Motor neuron (in vitro differentiated cells): Measurements from ENCODE around the gene SHMT2. TPM values are rescaled to one million over a fixed set of nuclear protein-coding genes. Genes with fewer than 3 reads are reported as not detected.

Experiments used
- ATAC-seq, 8 experiments: fragments of 200-7000 bp; cut with Tn5 transposase; replicated peaks in 6 of 8; 2 replicates each; pipeline ENCODE4 v1.8.0; 2021; ENCODE audit warnings: mild to moderate bottlenecking in 8 of 8, moderate library complexity in 8 of 8
- H3K27ac ChIP-seq, 2 donors: fragments of 250-450 bp; sonication (Bioruptor Pico); 2 replicates each; pipeline ENCODE4 v1.9.0; 2021; ENCODE audit warnings: antibody characterized with exemption in 2 of 2, mild to moderate bottlenecking in 2 of 2, moderate library complexity in 1 of 2
- H3K4me1 ChIP-seq, 2 donors: fragments of 250-450 bp; sonication (Bioruptor Pico); replicated peaks in 1 of 2; 2 replicates each; pipeline ENCODE4 v1.6.1; 2021; ENCODE audit warnings: antibody characterized with exemption in 2 of 2, mild to moderate bottlenecking in 2 of 2, moderate library complexity in 1 of 2
- H3K4me3 ChIP-seq, 5 donors: fragments of 250-450 bp; sonication (Bioruptor Pico); 2 replicates each; pipeline ENCODE4 v1.9.0; 2021; ENCODE audit warnings: antibody characterized with exemption in 5 of 5, mild to moderate bottlenecking in 5 of 5, moderate library complexity in 4 of 5
- WGBS, 10 experiments: fragments of 450-650 bp; shearing (Covaris generic); methylation state at CpG; one replicate each; pipeline ENCODE4 v1.0.0; 2022; 5-methylcytosine and 5-hydroxymethylcytosine counted together
- in situ Hi-C, 9 experiments: fragments of 400-800 bp; cut with MboI; loops; one replicate each; pipeline ENCODE4 v1.15.0; 2021; ENCODE audit warnings: low sequenced_read_pairs in 9 of 9, low pct_unique_long_range_greater_than_20kb in 2 of 9; ENCODE audit not compliant: unreplicated experiment in 9 of 9
- total RNA-seq, 8 experiments: library from RNA; unstranded; fragments of 300-600 nt; gene quantifications; 2 replicates each; pipeline versions ENCODE4 v1.2.3 to v1.2.4, GENCODE V29; 2022

Gene SHMT2
- total RNA-seq, 8 experiments from 2014 or later, result 72.9 to 187 (median 120) TPM

DNA sequence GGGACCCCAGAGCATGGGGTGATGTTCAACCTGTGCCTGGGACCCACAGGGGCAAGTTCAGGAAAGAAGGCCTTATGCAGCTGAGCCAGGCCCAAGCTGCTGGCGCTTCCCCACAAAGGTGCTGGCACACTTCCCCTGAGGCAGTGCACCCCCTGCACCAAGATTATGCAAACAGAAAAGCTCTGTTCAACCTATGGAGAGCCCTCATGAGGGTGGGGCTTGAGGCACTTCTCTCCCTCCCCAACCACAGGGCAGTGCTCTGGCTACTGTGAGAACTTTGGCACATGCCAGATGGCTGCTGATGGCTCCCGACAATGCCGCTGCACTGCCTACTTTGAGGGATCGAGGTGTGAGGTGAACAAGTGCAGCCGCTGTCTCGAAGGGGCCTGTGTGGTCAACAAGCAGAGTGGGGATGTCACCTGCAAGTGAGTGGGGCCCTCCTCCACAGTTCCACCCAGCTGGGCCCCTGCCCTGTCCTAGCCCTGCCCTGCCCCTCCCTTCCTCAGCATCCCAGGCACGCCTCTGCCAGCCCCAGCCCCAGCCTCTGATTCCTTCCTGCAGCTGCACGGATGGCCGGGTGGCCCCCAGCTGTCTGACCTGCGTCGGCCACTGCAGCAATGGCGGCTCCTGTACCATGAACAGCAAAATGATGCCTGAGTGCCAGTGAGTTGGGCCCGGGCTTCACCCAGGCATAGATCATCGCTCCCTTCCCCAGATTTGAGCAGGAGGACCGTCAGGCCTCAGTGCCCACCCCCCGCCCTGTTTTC, 18.4 kb upstream of the SHMT2 start:
- H3K27ac ChIP-seq, result no peak overlapping the region
- WGBS, 10 experiments, result 40 to 100% (median 90%) methylated on average over 1 to 3 of the region's 16 CpGs; no CpG with 5 or more reads in 7 of the 10 experiments

DNA sequence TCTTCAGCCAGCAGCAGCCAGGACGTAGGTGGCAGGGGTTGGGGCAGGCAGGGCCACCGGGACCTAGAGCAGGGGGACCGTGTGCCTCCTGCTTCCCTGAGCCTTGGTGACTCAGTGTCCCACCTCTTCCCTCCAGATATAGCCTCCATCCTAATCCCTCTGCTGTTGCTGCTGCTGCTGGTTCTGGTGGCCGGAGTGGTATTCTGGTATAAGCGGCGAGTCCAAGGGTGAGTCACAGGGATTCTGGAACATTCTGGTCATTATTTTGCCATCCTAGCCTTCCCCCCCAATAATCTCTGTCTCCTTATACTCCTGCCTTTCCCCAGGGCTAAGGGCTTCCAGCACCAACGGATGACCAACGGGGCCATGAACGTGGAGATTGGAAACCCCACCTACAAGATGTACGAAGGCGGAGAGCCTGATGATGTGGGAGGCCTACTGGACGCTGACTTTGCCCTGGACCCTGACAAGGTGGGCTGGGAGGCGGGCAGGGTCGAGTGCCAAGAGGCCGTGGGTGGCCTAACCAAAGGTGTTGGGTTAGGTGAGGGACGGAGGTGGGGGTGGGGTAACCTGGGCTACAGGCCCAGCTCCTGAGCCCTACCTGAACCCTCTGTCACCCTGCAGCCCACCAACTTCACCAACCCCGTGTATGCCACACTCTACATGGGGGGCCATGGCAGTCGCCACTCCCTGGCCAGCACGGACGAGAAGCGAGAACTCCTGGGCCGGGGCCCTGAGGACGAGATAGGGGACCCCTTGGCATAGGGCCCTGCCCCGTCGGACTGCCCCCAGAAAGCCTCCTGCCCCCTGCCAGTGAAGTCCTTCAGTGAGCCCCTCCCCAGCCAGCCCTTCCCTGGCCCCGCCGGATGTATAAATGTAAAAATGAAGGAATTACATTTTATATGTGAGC, 17.5 kb upstream of the SHMT2 start:
- Histone ChIP-seq H3K27ac (no peak overlapping the region), H3K4me1 (peaks cover 28 to 35% of the 10 kb centered on the region in 2 donors), H3K4me3 (no peak overlapping the region)
- ATAC-seq, result no peak
- in situ Hi-C loops, result no loop called here
- WGBS, 10 experiments, result 70 to 100% (median 99%) methylated on average over 1 to 7 of the region's 27 CpGs; no CpG with 5 or more reads in 4 of the 10 experiments

More for the DNA sequence above, 18.4 kb upstream of the SHMT2 start:
- Histone ChIP-seq H3K4me1 (peaks cover 28% of the 10 kb centered on the region in 2 donors), H3K4me3 (no peak overlapping the region)
- in situ Hi-C loops, result no loop called here
- ATAC-seq, result peak in 1 of 8 experiments; percentile 5

DNA sequence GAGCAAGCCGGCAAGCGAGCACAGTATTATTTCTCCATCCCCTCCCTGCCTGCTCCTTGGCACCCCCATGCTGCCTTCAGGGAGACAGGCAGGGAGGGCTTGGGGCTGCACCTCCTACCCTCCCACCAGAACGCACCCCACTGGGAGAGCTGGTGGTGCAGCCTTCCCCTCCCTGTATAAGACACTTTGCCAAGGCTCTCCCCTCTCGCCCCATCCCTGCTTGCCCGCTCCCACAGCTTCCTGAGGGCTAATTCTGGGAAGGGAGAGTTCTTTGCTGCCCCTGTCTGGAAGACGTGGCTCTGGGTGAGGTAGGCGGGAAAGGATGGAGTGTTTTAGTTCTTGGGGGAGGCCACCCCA, 16.8 kb upstream of the SHMT2 start:
- in situ Hi-C loops, result no loop called here
- 90% methylated on average over 4 of the region's 7 CpGs; no CpG with 5 or more reads in 9 of the 10 experiments for WGBS, 10 experiments
- Histone ChIP-seq H3K27ac (no peak overlapping the region), H3K4me3 (no peak overlapping the region), H3K4me1 (peaks cover 34 to 41% of the 10 kb centered on the region in 2 donors)
- ATAC-seq, result no peak

DNA sequence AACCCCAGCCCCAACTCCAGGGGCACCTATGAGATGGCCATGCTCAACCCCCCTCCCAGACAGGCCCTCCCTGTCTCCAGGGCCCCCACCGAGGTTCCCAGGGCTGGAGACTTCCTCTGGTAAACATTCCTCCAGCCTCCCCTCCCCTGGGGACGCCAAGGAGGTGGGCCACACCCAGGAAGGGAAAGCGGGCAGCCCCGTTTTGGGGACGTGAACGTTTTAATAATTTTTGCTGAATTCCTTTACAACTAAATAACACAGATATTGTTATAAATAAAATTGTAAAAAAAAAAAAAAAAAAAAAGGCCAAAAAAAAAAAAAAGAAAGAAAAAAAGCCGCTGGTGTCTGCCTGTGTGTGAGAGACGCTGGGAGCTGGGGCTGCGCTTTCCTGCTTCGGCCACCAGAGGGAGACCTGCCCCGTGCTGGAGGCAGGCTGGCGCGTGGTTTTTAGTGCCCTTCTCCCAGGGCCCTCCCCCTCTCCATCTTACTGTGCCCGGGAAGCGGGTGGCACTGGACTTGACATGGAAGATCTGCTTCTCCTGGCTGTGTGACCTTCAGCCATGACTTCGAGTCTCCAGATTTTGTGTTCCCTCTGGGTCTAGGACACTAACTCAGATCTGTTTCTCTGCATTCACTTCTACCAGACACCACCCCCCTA, 16.3 kb upstream of the SHMT2 start:
- no peak overlapping the region for H3K4me3 ChIP-seq
- WGBS, 10 experiments, result 0 to 33% (median 4%) methylated on average over 3 to 11 of the region's 16 CpGs; no CpG with 5 or more reads in 4 of the 10 experiments
- H3K4me1 ChIP-seq, result peaks cover 39 to 42% of the 10 kb centered on the region in 2 donors
- in situ Hi-C loops, result no loop called here
- ATAC-seq, result peak; percentile 13 to 70 (median 42)
- H3K27ac ChIP-seq, result no peak overlapping the region

DNA sequence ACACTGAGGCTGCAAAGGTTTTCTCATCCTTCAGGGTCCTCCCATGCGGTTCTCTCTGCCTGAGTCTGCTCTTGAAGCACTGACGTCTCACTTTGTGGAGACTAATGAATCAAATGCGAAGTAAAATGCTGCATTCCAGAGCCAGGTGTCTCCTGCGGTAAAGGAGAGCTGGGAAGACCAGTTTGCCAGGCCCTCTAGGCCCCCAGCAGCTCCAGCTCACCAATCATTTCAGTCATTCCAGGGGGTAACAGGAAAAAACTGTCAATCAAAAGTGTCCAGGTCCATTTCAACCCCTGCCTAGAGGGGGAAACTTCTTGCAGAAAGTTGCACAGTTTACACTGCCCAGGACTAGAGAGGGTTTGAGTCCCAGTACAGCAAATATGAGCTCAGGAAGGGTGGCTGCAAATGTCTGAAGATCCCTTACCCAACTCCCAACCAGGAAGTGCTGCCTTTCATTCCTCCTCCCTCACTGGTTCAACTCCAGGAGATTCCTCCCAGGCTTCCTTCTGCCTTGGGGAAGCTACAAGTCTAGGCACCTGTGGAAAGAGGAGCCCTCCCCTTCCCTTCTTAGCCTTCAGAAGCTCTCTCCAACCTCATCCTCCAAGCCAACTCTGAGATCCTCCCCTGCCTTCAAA, 15.6 kb upstream of the SHMT2 start:
- H3K27ac ChIP-seq, result no peak overlapping the region
- ATAC-seq, result no peak
- 20 to 100% (median 60%) methylated on average over 1 to 4 of the region's 4 CpGs; no CpG with 5 or more reads in 3 of the 10 experiments for WGBS, 10 experiments
- H3K4me1 ChIP-seq, result peaks cover 42 to 45% of the 10 kb centered on the region in 2 donors
- in situ Hi-C loops, result no loop called here
- H3K4me3 ChIP-seq, result peak overlapping the region in 1 of 5 donors; percentile 5

DNA sequence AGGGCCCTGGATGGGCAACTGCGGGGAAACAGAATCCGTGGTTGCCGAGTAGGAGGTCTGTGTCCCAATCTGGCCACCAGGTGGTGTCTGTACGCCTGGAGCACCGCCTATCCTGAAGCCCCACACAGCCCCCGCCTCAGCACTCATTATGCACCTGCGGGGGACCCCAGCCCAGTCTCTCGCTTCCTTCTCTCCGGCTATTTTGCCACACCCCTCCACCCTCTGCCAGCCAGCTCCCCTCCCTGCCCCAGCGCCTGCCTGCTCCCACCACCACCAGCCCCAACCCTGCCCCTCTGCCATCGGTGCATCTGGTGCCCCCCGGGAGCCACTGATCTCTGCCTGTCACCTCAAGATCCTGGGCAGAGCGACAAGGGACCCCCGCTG, 15.1 kb upstream of the SHMT2 start:
- 0 to 20% (median 14%) methylated on average over 2 to 5 of the region's 14 CpGs; no CpG with 5 or more reads in 7 of the 10 experiments for WGBS, 10 experiments

DNA sequence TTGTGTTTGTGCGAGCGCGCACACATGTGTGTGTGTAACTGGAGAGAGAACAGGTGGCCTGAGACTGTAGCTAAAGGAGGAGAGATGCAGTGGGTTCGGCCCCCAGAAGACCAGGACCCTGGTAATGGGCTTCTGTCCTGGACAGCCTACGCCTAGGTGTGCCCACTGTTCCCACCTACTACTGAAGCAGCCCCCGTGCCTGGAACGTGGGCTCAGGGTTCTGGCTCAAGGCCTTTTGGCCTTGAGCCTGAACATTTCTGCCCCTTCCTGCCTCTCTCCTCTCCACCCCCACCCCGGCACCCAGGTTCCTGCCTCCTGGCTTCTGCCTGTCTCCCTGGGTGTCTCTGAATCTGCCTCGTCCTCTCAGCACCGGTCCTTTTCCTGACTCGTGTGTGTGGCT, 14.4 kb upstream of the SHMT2 start:
- Histone ChIP-seq H3K4me1 (peaks cover 53 to 56% of the 10 kb centered on the region in 2 donors), H3K4me3 (no peak overlapping the region), H3K27ac (no peak overlapping the region)
- 0 to 100% (median 60%) methylated on average over 1 of the region's 11 CpGs; no CpG with 5 or more reads in 7 of the 10 experiments for WGBS, 10 experiments
- ATAC-seq, result no peak
- in situ Hi-C loops, result no loop called here

More for the DNA sequence above, 15.1 kb upstream of the SHMT2 start:
- peaks cover 46 to 50% of the 10 kb centered on the region in 2 donors for H3K4me1 ChIP-seq
- peak; percentile 6 to 54 (median 47) for ATAC-seq
- H3K27ac ChIP-seq, result peak overlapping the region; percentile 19
- H3K4me3 ChIP-seq, result peak overlapping the region in 2 of 5 donors; percentile 2 to 5
- in situ Hi-C loops, result no loop called here

DNA sequence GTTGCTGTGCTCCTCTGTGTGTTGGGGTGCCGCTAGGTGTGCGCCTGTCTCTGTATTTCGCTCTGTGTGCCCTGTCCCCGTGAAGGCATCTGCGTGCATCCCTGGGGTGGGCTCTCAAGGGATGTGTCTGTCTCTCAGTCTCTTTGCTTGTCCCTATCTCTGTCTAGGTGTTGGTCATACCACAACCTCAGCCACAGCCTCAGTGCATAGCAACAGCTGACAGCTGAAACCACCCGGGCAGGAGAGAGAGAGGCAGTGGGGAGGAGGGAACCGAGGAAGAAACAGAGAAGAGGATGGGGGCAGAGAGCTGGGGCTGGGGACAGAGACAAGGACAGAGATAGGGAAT, 13.9 kb upstream of the SHMT2 start:
- WGBS, 10 experiments, result 0 to 31% (median 0%) methylated on average over 1 to 3 of the region's 7 CpGs; no CpG with 5 or more reads in 7 of the 10 experiments
- in situ Hi-C loops, result no loop called here

DNA sequence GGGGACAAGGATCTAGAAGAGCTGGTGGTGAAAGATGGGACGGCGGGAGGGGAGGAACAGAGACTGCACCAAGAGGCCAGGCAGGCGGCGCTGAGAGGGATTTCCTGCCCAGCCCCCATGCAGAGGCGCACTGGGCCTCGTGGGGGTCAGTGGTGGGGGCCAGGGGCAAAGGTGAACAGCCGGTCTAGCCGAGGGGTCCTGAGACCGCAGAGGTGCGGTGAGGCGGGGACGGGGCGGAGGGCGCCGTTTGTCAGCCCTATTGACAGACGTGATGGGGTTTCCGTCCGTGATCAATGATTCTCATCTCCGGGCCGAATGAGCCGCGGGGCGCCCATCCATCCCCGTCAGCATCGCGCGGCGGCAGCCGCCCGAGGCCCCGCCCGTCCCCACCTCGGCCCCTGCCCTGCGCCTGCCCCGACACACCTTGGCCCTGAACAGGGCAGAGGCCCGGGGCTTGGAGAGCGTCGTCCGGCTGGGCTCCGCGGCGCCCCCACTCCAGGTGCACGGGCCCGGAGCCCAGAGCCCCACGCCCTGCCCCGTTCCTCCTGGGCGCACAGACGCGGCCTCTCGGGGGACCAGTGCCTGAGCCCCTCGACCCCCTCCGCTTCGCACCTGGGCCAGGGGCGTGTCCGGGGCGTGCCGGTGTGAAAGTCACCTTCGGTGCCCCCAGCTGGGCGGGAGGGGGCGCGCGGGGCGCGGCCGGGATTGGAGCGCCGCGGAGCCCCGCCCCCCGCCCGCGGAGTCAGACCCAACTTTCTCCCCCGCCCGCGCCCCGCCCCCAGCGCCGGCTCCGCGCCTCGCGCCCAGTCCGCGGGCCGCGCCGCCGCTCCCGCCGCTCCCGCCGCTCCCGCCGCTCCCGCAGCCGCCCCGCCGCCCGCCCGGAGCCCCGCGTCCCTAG, 13.2 kb upstream of the SHMT2 start, which contains the start of gene NXPH4:
TSS of gene NXPH4 (plus strand) at position 781 of the 898 bp plus-strand sequence. CDS start 176 bp downstream, outside the sequence.
- no CpG with 5 or more reads among the region's 102 CpGs for WGBS, 10 experiments
- Histone ChIP-seq H3K4me1 (peaks cover 65 to 67% of the 10 kb centered on the region in 2 donors), H3K4me3 (peak within 1 kb of the TSS; percentile 47 to 85 (median 65)), H3K27ac (peak within 1 kb of the TSS; percentile 31 to 75)
- in situ Hi-C loops, result no loop called here
- peak; percentile 7 to 55 (median 25) for ATAC-seq

More for the DNA sequence above, 13.9 kb upstream of the SHMT2 start:
- Histone ChIP-seq H3K4me1 (peaks cover 59 to 61% of the 10 kb centered on the region in 2 donors), H3K4me3 (peak overlapping the region in 4 of 5 donors; percentile 47 to 85 (median 66)), H3K27ac (peak overlapping the region in 1 of 2 donors; percentile 75)
- peak in 6 of 8 experiments; percentile 0 to 8 (median 4) for ATAC-seq

DNA sequence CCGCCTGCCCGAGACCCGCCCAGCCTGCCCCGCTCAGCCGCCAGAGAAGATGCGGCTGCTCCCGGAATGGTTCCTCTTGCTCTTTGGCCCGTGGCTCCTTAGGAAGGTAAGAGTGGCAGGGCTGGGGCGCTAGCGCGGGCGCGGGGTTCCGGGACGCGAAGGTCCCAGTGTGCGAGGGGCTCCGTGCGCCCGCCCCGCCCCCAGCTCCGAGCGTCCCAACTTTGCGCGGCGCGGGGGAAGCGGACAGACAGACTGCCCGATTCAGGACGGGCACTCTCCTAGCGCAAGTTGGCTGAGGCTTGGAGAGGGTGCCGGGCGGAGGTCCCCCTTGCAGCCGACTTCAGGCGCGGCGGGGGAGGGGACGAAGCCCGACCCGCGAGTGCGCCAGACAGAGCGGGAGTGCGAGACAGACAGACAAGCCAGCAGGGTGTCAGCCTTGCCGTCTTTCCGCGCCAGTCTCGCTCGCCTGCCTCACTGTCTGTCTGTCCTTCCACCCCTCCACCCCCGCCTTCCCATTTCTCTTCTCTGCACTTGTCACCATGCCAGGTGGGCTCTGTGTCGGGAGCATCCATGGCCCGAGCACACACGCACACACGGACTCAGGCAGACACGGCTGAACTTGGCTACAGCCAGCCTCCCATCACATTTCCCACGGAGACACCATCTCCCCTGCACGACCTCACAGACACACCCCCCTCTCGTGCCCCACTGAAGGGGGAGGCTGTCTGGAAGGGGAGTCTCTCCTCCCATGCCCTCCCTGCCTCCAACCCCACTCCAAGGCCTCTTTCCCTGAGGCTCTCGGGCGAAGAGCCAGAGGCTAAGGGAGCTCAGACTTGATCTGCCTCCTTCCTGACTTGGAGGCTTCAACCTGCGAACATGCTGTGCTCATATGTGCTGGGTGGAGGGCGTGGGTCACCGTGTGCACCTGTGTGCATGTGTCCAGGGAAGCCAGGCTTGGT, 12.3 kb upstream of the SHMT2 start:
- peaks cover 74 to 77% of the 10 kb centered on the region in 2 donors for H3K4me1 ChIP-seq
- WGBS, 10 experiments, result 0 to 100% (median 40%) methylated on average over 1 to 13 of the region's 63 CpGs; no CpG with 5 or more reads in 5 of the 10 experiments
- peak in 4 of 8 experiments; percentile 1 to 3 (median 1) for ATAC-seq
- in situ Hi-C loops, result no loop called here
- H3K27ac ChIP-seq, result peak overlapping the region in 1 of 2 donors; percentile 52
- peak overlapping the region; percentile 47 to 85 (median 65) for H3K4me3 ChIP-seq
